Naive thymus-derived CD4-positive, alpha-beta T cell (primary cell): ENCODE results near the gene CDKN3. TPM values are rescaled to one million over a fixed set of nuclear protein-coding genes. Genes with fewer than 3 reads are reported as not detected.
"Not testable (repeated sequence)": the region's sequence is repeated elsewhere in the genome, so short reads cannot be mapped to it uniquely, and the experiment has no call there.

ENCODE experiments used
- ATAC-seq: fragments of 150-1000 bp; cut with Tn5 transposase; 2 replicates; pipeline ENCODE4 v1.10.0; 2021; ENCODE audit warnings: mild to moderate bottlenecking, moderate library complexity
- CTCF ChIA-PET: fragments of 350-600 bp; sonication (Branson Sonifier 250); formaldehyde crosslinking; loops from one replicate; lab custom pipeline; 2021; ENCODE audit warnings: antibody characterized with exemption; lab: Charles Lee
- POLR2A ChIA-PET: fragments of 350-600 bp; sonication (Branson Sonifier 250); formaldehyde crosslinking; loops from one replicate; lab custom pipeline; 2021; ENCODE audit warnings: antibody characterized with exemption, inconsistent platforms; lab: Charles Lee
- DNase-seq, 9 donors: peaks; one replicate each; pipeline versions ENCODE4 v3.0.0 to v3.0.0-alpha.2; 2020 to 2022; ENCODE audit warnings: mixed read lengths in 1 of 9
- H3K27ac ChIP-seq: one replicate; pipeline ENCODE4 v1.7.0; 2013; ENCODE audit warnings: mild to moderate bottlenecking, low read depth, low read length, moderate library complexity
- H3K27me3 ChIP-seq, 2 donors: one replicate each; pipeline ENCODE4 v1.7.0; 2013; ENCODE audit warnings: low read length in 2 of 2, mild to moderate bottlenecking in 2 of 2, moderate library complexity in 2 of 2; ENCODE audit not compliant: control insufficient read depth in 2 of 2, insufficient read depth in 2 of 2
- H3K36me3 ChIP-seq, 3 experiments: 1 replicate in 2 of 3; 2 replicates in 1 of 3; pipeline ENCODE4 v1.7.0; 2013; ENCODE audit warnings: low read length in 3 of 3, mild to moderate bottlenecking in 3 of 3, moderate library complexity in 1 of 3; ENCODE audit not compliant: insufficient read depth in 3 of 3, control insufficient read depth in 2 of 3
- H3K4me1 ChIP-seq, 2 donors: one replicate each; pipeline ENCODE4 v1.7.0; 2013; ENCODE audit warnings: low read length in 2 of 2, mild to moderate bottlenecking in 2 of 2, moderate library complexity in 1 of 2; ENCODE audit not compliant: control insufficient read depth in 2 of 2, insufficient read depth in 2 of 2
- H3K4me3 ChIP-seq: 2 replicates; pipeline ENCODE4 v1.7.0; 2013; ENCODE audit warnings: mild to moderate bottlenecking, low read length
- H3K9me3 ChIP-seq, 3 experiments: 1 replicate in 2 of 3; 2 replicates in 1 of 3; pipeline ENCODE4 v1.7.0; 2013; ENCODE audit warnings: low read length in 3 of 3; ENCODE audit not compliant: control insufficient read depth in 2 of 3
- H3K27ac Mint-ChIP-seq, 9 donors: one replicate each; pipeline ENCODE4 v1.8.0; 2020 to 2022; ENCODE audit warnings: mixed read lengths in 9 of 9, mild to moderate bottlenecking in 8 of 9, moderate library complexity in 5 of 9, inconsistent platforms in 2 of 9
- H3K27me3 Mint-ChIP-seq, 5 donors: one replicate each; pipeline ENCODE4 v1.8.0; 2021 to 2022; ENCODE audit warnings: mixed read lengths in 5 of 5, mild to moderate bottlenecking in 1 of 5
- H3K36me3 Mint-ChIP-seq, 5 donors: one replicate each; pipeline ENCODE4 v1.8.0; 2020 to 2022; ENCODE audit warnings: mixed read lengths in 5 of 5, mild to moderate bottlenecking in 3 of 5, inconsistent platforms in 1 of 5
- H3K4me1 Mint-ChIP-seq, 7 donors: one replicate each; pipeline ENCODE4 v1.8.0; 2020 to 2022; ENCODE audit warnings: mixed read lengths in 7 of 7, mild to moderate bottlenecking in 3 of 7, inconsistent platforms in 1 of 7
- H3K4me3 Mint-ChIP-seq, 10 donors: one replicate each; pipeline ENCODE4 v1.8.0; 2020 to 2022; ENCODE audit warnings: mild to moderate bottlenecking in 10 of 10, mixed read lengths in 10 of 10, moderate library complexity in 6 of 10, inconsistent platforms in 2 of 10
- H3K9me3 Mint-ChIP-seq, 11 donors: one replicate each; pipeline ENCODE4 v1.8.0; 2020 to 2022; ENCODE audit warnings: mixed read lengths in 11 of 11, mild to moderate bottlenecking in 4 of 11, inconsistent platforms in 1 of 11, moderate library complexity in 1 of 11
- intact Hi-C, 2 donors: fragments of 100-400 bp; cut with micrococcal nuclease; formaldehyde crosslinking; loops; one replicate each; pipeline ENCODE4 v1.15.1; 2023
- polyA plus RNA-seq, 2 donors: library from polyadenylated mRNA; unstranded; fragments of 300-500 nt; fragmentation: Illumina TruSeq; gene quantifications; one replicate each; pipeline ENCODE4 v1.2.3, GENCODE V29; 2021
- total RNA-seq, 6 experiments: library from RNA in 5 of 6; stranded (reverse) in 5 of 6; gene quantifications; 1 replicate in 5 of 6; 2 replicates in 1 of 6; pipeline ENCODE4 v1.2.3 and lab custom pipeline; 2021 to 2026

Gene CDKN3
- total and polyA plus RNA-seq, 7 experiments from 2014 or later: 0.93 to 48.1 (median 3.0) TPM

DNA sequence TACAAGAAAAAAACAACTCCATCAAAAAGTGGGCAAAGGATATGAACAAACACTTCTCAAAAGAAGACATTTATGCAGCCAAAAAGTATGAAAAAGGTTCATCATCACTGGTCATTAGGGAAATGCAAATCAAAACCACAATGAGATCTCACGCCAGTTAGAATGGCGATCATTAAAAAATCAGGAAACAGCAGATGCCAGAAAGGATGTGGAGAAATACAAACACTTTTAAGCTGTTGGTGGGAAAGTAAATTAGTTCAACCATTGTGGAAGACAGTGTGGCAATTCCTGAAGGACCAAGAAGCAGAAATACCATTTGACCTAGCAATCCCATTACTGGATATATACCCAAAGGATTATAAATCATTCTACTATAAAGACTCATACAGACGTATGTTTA is 16.2 kb upstream of the CDKN3 start:
- intact Hi-C loops, H3K9me3 Mint-ChIP-seq, H3K27ac ChIP-seq, H3K4me3 Mint-ChIP-seq, H3K36me3 ChIP-seq, H3K27ac Mint-ChIP-seq, ATAC-seq, POLR2A ChIA-PET, H3K4me1 Mint-ChIP-seq, DNase-seq, H3K4me3 ChIP-seq, CTCF ChIA-PET, H3K9me3 ChIP-seq, H3K27me3 ChIP-seq, H3K4me1 ChIP-seq, H3K36me3 Mint-ChIP-seq: not testable (repeated sequence)
- peaks cover 0 to 35% (median 7%) of the 10 kb centered on the region in 5 donors for H3K27me3 Mint-ChIP-seq

DNA sequence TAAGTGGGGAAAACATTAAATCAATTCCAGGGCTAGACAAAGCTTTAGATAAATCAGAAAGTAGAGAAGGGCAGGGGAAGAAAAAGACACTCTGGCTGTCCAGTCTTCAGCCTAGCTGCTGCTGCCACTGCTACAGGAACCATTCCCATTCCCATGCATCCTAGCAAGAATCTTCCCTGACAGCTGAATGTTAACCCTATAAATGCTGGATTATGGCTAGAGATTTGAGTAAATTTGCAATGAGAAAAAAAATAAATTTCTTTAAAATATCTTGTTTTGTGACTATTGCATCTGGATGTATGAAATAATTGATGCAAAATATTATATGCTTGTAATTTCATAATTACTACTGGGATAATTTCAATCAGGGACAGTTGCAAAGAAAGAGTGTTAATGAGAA is 15.0 kb upstream of the CDKN3 start:
- intact Hi-C loops: no loop called here
- H3K4me3 ChIP-seq: no peak overlapping the region
- ATAC-seq: no peak
- CTCF ChIA-PET: interaction anchor here (0.6 kb wide), 1 partner anchor 58 kb away, joined by 3 read pairs; no protein-coding TSS in a partner anchor
- H3K27me3 Mint-ChIP-seq: peaks cover 0 to 43% (median 7%) of the 10 kb centered on the region in 5 donors
- no peaks in the 10 kb centered on the region for H3K27me3 ChIP-seq
- peaks cover 0 to 2% (median 0%) of the 10 kb centered on the region in 11 donors for H3K9me3 Mint-ChIP-seq
- no peaks in the 10 kb centered on the region for H3K36me3 ChIP-seq
- H3K4me1 ChIP-seq: no peaks in the 10 kb centered on the region
- no peak overlapping the region for H3K4me3 Mint-ChIP-seq
- POLR2A ChIA-PET: no interaction called here
- H3K27ac ChIP-seq: no peak overlapping the region
- no peak overlapping the region for H3K27ac Mint-ChIP-seq
- no peaks in the 10 kb centered on the region for H3K9me3 ChIP-seq
- peaks cover 0 to 2% (median 0%) of the 10 kb centered on the region in 7 donors for H3K4me1 Mint-ChIP-seq
- no peak for DNase-seq
- H3K36me3 Mint-ChIP-seq: peaks cover 0 to 3% (median 0%) of the 10 kb centered on the region in 5 donors

DNA sequence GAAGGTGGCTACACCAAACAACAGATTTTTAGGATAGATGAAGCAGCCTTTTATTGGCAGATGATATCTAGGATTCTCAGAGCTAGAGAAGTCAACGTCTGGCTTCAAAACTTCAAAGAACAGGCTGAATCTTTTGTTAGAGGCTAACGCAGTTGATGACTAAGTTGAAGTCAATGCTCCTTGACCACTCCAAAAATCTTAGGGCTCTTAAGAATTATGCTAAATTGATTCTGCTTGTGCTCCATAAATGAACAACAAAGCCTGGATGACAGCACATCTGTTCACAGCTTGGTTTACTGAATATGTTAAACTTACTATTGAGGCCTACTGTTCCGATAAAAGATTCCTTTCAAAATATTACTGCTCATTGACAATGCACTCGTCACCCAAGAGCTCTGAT is 13.0 kb upstream of the CDKN3 start:
- ChIA-PET POLR2A (no interaction called here), CTCF (no interaction called here)
- H3K9me3 Mint-ChIP-seq: peaks cover 0 to 2% (median 0%) of the 10 kb centered on the region in 11 donors
- no peak for DNase-seq
- intact Hi-C loops: no loop called here
- no peak overlapping the region for H3K27ac Mint-ChIP-seq
- no peak overlapping the region for H3K27ac ChIP-seq
- peaks cover 0 to 5% (median 0%) of the 10 kb centered on the region in 7 donors for H3K4me1 Mint-ChIP-seq
- ATAC-seq: no peak
- H3K4me3 Mint-ChIP-seq: no peak overlapping the region
- H3K27me3 ChIP-seq: no peaks in the 10 kb centered on the region
- H3K4me1 ChIP-seq: no peaks in the 10 kb centered on the region
- peaks cover 12 to 61% (median 14%) of the 10 kb centered on the region in 5 donors for H3K27me3 Mint-ChIP-seq
- H3K36me3 ChIP-seq: no peaks in the 10 kb centered on the region
- no peaks in the 10 kb centered on the region for H3K9me3 ChIP-seq
- H3K36me3 Mint-ChIP-seq: peaks cover 0 to 3% (median 0%) of the 10 kb centered on the region in 5 donors
- no peak overlapping the region for H3K4me3 ChIP-seq

DNA sequence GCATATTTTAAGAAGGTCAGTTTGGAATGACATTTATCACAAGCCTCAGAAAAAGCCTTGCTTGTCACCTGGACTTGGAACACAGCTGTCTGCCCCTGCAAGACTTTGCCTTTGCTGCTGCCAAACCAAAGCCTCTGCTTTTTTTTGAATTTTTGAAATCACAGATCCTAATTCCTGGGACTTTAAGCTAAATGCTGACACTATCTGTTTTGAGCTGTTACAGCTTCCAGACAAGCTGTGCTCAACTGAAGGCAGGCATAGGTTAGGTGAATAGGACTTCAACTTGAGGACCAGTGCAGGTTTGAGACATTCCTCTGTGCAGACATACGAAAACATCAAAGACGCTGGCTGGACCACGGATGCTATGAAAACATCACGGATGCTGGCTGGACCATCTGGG is 11.3 kb upstream of the CDKN3 start:
- Mint-ChIP-seq H3K4me3 (no peak overlapping the region), H3K36me3 (peaks cover 0 to 3% (median 0%) of the 10 kb centered on the region in 5 donors), H3K27me3 (peaks cover 12 to 48% (median 16%) of the 10 kb centered on the region in 5 donors), H3K9me3 (no peaks in the 10 kb centered on the region), H3K27ac (no peak overlapping the region), H3K4me1 (peaks cover 0 to 2% (median 0%) of the 10 kb centered on the region in 7 donors)
- H3K36me3 ChIP-seq: no peaks in the 10 kb centered on the region
- H3K9me3 ChIP-seq: no peaks in the 10 kb centered on the region
- no peak overlapping the region for H3K4me3 ChIP-seq
- ChIA-PET POLR2A (no interaction called here), CTCF (no interaction called here)
- DNase-seq: no peak
- no peaks in the 10 kb centered on the region for H3K27me3 ChIP-seq
- ATAC-seq: no peak
- H3K4me1 ChIP-seq: no peaks in the 10 kb centered on the region
- H3K27ac ChIP-seq: no peak overlapping the region
- intact Hi-C loops: no loop called here

DNA sequence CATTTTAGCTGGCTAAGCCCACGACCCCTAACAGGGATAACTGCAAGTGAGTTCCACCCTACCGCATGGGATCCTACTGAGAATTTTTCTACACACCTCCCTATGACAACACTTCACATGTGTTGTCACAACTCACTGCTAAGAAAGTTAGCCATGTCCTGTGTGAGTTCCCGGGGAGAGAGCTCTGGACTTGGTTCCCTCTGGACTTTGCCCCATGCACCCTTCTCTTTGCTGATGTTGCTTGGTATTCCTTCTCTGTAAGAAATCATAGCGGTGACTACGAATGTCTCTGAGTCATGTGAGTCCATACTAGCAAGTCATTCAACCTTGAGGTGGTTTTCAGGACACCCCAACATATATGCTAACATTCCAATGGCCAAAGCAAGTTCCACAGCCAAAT is 9.5 kb upstream of the CDKN3 start:
- intact Hi-C loops: no loop called here
- no peak overlapping the region for H3K4me3 Mint-ChIP-seq
- no peaks in the 10 kb centered on the region for H3K36me3 Mint-ChIP-seq

DNA sequence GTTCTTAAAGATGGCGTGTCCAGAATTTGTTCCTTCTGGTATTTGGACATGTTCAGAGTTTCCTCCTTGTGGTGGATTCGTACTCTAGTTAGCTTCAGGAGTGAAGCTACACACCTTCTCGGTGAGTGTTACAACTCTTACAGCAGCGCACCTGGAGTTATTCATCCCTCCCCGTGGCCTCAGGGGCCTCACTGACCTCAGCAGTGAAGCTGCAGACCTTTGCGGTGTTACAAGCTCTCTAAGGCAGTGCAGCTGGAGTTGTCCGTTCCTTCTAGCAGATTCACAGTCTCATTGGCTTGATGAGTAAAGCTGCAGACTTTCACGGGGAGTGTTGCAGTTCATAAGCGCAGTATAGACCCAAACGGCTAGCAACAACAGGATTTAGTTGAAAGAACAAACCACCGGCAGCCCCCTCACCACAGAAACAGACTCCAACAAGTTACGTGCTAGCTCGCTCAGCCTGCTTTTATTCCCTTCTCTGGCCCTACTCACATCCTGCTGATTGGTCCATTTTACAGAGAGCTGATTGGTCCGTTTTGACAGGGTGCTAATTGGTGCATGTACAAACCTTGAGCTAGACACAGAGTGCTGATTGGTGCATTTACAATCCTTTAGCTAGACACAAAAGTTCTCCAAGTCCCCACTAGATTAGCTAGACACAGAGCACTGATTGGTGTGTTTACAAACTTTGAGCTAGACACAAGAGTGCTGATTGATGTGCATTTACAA is 4.5 kb upstream of the CDKN3 start:
- no peak for ATAC-seq
- H3K4me1 Mint-ChIP-seq: peaks cover 0 to 10% (median 5%) of the 10 kb centered on the region in 7 donors
- H3K4me3 Mint-ChIP-seq: no peak overlapping the region
- Histone ChIP-seq H3K4me3 (no peak overlapping the region), H3K27me3 (no peaks in the 10 kb centered on the region), H3K36me3 (no peaks in the 10 kb centered on the region), H3K9me3 (no peaks in the 10 kb centered on the region), H3K4me1 (no peaks in the 10 kb centered on the region), H3K27ac (no peak overlapping the region)
- peaks cover 0 to 3% (median 0%) of the 10 kb centered on the region in 11 donors for H3K9me3 Mint-ChIP-seq
- ChIA-PET POLR2A (no interaction called here), CTCF (interaction anchor here (1.1 kb wide), 1 partner anchor 24 kb away, joined by 4 read pairs; no protein-coding TSS in a partner anchor)
- DNase-seq: no peak
- H3K36me3 Mint-ChIP-seq: no peaks in the 10 kb centered on the region
- peaks cover 11 to 25% (median 12%) of the 10 kb centered on the region in 5 donors for H3K27me3 Mint-ChIP-seq
- intact Hi-C loops: no loop called here
- H3K27ac Mint-ChIP-seq: no peak overlapping the region

More for the DNA sequence above, 9.5 kb upstream of the CDKN3 start:
- Mint-ChIP-seq H3K9me3 (no peaks in the 10 kb centered on the region), H3K27ac (no peak overlapping the region), H3K4me1 (peaks cover 0 to 2% (median 0%) of the 10 kb centered on the region in 7 donors), H3K27me3 (peaks cover 13 to 52% (median 16%) of the 10 kb centered on the region in 5 donors)
- Histone ChIP-seq H3K4me1 (no peaks in the 10 kb centered on the region), H3K27me3 (no peaks in the 10 kb centered on the region), H3K4me3 (no peak overlapping the region), H3K36me3 (no peaks in the 10 kb centered on the region), H3K27ac (no peak overlapping the region), H3K9me3 (no peaks in the 10 kb centered on the region)
- CTCF ChIA-PET: no interaction called here
- ATAC-seq: no peak
- POLR2A ChIA-PET: no interaction called here
- no peak for DNase-seq
